ENCODE results near the gene OR2T4.

DNA sequence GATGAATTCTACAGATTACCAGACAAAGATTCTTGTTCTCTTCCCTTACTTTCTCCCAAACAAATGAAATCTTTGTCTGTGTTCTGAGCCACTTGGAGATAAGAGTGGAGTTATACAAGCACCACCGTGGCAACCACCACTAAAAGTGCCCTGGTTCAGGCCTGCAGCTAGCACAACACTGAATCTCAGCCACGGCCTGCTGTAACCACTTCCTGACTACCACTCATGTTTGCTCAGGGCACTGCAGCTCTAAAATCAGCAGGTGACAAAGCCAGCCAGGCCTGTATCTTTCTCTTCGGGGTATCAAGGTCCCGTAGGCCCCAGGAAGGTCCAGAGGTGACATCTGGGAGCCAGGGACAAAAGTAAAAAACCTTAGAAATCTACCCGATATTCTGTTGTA lies 10.9 kb downstream of the OR2T4 start:
- TF ChIP-seq ELF4 (IDR thresholded peaks at IDR 0.05) (no peak), CTBP1 (IDR thresholded peaks at IDR 0.05; ENCODE audit: borderline replicate concordance) (no peak), SP1 (IDR thresholded peaks at IDR 0.05) (no peak), LEF1 (IDR thresholded peaks at IDR 0.05; ENCODE audit: borderline replicate concordance) (no peak), PKNOX1 (IDR thresholded peaks at IDR 0.05) (no peak), FOXM1 (IDR thresholded peaks at IDR 0.05; ENCODE audit: borderline replicate concordance) (no peak), ZNF384 (IDR thresholded peaks at IDR 0.05) (no peak), FOXK2 (IDR thresholded peaks at IDR 0.05) (no peak), BHLHE40 (IDR thresholded peaks at IDR 0.05; ENCODE audit: borderline replicate concordance) (no peak), L3MBTL2 (conservative IDR thresholded peaks at IDR 0.05) (no peak), SUZ12 (IDR thresholded peaks at IDR 0.05) (no peak)
